ENCODE results near the gene NSMCE1. TPM values are rescaled to one million over a fixed set of nuclear protein-coding genes. Genes with fewer than 3 reads are reported as not detected.

Gene NSMCE1, protein sequence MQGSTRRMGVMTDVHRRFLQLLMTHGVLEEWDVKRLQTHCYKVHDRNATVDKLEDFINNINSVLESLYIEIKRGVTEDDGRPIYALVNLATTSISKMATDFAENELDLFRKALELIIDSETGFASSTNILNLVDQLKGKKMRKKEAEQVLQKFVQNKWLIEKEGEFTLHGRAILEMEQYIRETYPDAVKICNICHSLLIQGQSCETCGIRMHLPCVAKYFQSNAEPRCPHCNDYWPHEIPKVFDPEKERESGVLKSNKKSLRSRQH
- 100 to 1,000 TPM in 1 of 2 experiments, 10 to 100 TPM in 1; 95.8 to 106 TPM for total RNA-seq

DNA sequence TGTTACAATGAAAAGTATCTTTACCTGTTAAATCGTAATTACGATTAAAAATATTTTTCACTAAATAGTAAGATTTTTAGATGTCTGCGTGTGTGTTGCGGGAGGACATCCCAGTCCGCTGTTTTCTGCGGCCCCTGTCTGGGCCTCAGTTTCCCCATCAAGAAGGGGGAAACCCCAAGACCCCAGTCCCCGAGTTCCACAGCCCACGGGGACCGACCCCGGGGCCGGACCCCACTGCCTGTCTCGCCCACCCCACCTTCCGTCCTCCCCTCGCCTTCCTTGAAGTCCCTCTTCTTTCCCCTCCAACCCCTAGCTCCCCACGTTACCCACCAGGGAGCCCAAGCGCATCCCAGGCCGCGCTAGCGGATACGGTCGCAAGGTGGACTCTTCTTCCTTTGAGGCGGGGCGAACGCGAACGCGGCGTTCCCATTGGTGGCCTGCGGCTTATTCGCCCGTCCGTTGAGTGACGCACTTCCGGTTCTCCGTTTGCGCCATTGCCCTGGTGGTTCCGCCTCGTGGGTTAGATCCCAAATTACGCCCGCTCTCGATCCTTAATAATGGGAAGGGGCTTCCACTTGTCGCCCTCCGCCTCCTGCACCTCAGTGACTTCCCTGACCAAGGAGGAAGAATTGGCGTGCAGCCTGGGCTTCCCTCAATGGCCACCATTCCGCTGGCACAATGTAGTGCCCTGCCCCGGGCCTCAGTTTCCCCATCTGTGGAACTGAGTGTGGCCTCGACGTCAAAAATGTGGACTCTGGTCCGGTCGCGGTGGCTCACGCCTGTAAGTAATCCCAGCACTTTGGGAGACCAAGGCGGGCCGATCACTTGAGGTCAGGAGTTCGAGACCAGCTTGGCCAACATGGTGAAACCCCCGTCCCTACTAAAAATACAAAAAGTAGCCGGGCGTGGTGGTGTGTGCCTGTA lies at the start of gene NSMCE1:
NSMCE1 (minus strand) TSS at position 397 of the 924 bp plus-strand sequence. CDS start 11,202 bp downstream, outside the sequence.
- peak within 1 kb of the TSS; percentile 98 for H3K4me3 Mint-ChIP-seq
- H3K9me3 Mint-ChIP-seq, result peaks cover 8% of the 10 kb centered on the region
- no peaks in the 10 kb centered on the region for H3K27me3 Mint-ChIP-seq
- peaks cover 73% of the 10 kb centered on the region for H3K4me1 Mint-ChIP-seq
- H3K27ac Mint-ChIP-seq, result peak within 1 kb of the TSS; percentile 97
- CTCF ChIA-PET, result interaction anchor here (1.4 to 2.4 kb wide), 2 partner anchors 8 to 34 kb away, joined by 3 to 7 read pairs; no protein-coding TSS in a partner anchor
- peaks cover 36% of the 10 kb centered on the region for H3K36me3 Mint-ChIP-seq (ENCODE audit: low read depth)
- POLR2A ChIA-PET, result no interaction called here
- peak; percentile 98 for DNase-seq

DNA sequence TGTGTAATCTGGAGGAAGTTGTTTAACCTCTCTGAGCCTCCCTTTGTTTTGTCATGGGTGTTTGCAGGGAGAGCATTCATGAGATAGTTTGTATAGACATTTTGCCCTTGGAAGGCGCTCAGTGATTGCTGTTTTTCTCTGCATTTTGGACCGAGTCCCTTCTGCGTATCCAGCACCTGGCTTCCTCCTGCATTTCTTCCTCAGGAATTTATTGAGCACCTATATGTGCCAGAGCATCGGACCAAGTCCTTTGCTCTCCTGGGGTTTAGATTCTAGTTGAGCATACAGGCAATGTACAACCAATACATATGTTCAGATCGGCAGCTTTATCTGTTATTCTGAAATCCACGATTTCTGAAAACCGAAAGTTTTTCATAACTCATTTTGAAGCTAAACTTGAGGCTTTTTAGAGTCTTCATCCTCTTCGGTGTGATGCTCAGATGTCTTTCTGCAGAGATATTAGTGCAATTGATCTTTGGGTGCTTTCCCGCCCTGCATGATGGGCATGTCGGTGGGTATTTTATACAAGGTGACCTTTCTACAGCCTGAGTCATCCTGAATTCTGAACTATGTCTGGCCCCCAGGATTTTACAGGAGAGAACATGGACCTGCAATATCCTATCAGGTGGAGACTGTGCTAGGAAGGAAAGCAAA lies 49.3 kb upstream of the NSMCE1 start:
- Mint-ChIP-seq H3K4me1 (peaks cover 72% of the 10 kb centered on the region), H3K27me3 (no peaks in the 10 kb centered on the region), H3K4me3 (peak overlapping the region; percentile 95), H3K27ac (peak overlapping the region; percentile 92), H3K36me3 (ENCODE audit: low read depth) (peaks cover 72% of the 10 kb centered on the region), H3K9me3 (no peaks in the 10 kb centered on the region)
- POLR2A ChIA-PET, result interaction anchor here (0.7 to 1.3 kb wide), 3 partner anchors 74 to 82 kb away, joined by 3 to 6 read pairs (median 4); no protein-coding TSS in a partner anchor
- CTCF ChIA-PET, result interaction anchor here (0.8 to 5.1 kb wide), 17 partner anchors 9 to 148 kb away, joined by 3 to 53 read pairs (median 4); no protein-coding TSS in a partner anchor
- no peak for DNase-seq

DNA sequence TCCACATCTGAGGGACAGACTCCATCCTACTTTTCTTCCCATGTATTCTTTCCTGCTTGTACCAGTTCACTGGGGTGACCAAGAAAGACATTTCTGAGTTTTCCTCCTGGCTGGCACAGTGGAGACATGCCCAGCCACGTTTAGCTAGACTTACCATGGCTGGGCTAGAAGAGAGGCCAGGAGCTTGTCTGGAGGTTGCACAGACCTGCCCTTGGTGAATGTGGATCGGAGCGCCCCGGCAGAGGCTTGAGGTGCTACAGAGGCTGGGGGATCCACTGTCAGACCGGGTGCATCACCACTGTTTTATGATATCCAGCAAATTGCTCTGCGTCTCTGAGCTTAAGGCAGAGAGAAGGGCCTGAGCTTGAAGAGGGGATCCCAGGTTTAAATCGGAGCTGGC lies 48.7 kb upstream of the NSMCE1 start:
- H3K27ac Mint-ChIP-seq, result peak overlapping the region; percentile 92
- no peaks in the 10 kb centered on the region for H3K27me3 Mint-ChIP-seq
- H3K36me3 Mint-ChIP-seq (ENCODE audit: low read depth), result peaks cover 67% of the 10 kb centered on the region
- peaks cover 70% of the 10 kb centered on the region for H3K4me1 Mint-ChIP-seq
- H3K9me3 Mint-ChIP-seq, result no peaks in the 10 kb centered on the region
- peak overlapping the region; percentile 95 for H3K4me3 Mint-ChIP-seq
- ChIA-PET CTCF (interaction anchor here (0.8 to 5.1 kb wide), 16 partner anchors 9 to 148 kb away, joined by 3 to 53 read pairs (median 4); no protein-coding TSS in a partner anchor), POLR2A (interaction anchor here (0.7 to 1.3 kb wide), 2 partner anchors 73 to 82 kb away, joined by 4 to 6 read pairs; no protein-coding TSS in a partner anchor)
- no peak for DNase-seq

DNA sequence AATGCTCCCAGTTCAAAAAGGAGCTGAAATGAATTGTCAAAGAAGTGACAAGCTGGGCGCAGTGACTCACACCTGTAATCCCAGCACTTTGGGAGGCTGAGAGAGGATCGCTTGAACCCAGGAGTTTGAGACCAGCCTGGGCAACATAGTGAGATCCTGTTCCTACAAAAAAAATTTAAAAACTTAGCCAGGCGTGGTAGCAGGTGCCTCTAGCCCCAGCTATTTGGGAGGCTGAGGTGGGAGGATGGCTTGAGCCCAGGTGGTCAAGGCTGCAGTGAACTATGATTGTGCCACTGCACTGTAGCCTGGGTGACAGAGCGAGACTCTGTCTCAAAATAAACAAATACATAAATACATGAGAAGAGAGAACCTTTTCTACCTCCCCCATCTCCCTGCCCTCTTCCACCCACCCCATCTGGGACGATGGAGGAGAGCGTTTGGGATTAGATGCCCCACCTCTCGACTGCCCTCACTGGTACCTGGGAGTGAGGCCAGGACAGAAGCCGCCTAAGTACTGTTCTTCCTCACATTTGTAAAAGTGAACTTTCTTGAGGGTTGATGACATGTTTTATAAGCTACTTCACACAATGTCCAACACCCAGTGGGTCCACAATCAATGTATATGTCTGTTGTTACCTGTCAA lies 47.6 kb upstream of the NSMCE1 start:
- Mint-ChIP-seq H3K4me3 (peak overlapping the region; percentile 95), H3K4me1 (peaks cover 62% of the 10 kb centered on the region), H3K27ac (peak overlapping the region; percentile 92), H3K9me3 (no peaks in the 10 kb centered on the region), H3K27me3 (no peaks in the 10 kb centered on the region), H3K36me3 (ENCODE audit: low read depth) (peaks cover 58% of the 10 kb centered on the region)
- CTCF ChIA-PET, result interaction anchor here (0.6 to 5.1 kb wide), 12 partner anchors 9 to 104 kb away, joined by 3 to 53 read pairs (median 4); no protein-coding TSS in a partner anchor
- DNase-seq, result no peak
- POLR2A ChIA-PET, result interaction anchor here (0.6 kb wide), 1 partner anchor 144 kb away, joined by 4 read pairs; no protein-coding TSS in a partner anchor

DNA sequence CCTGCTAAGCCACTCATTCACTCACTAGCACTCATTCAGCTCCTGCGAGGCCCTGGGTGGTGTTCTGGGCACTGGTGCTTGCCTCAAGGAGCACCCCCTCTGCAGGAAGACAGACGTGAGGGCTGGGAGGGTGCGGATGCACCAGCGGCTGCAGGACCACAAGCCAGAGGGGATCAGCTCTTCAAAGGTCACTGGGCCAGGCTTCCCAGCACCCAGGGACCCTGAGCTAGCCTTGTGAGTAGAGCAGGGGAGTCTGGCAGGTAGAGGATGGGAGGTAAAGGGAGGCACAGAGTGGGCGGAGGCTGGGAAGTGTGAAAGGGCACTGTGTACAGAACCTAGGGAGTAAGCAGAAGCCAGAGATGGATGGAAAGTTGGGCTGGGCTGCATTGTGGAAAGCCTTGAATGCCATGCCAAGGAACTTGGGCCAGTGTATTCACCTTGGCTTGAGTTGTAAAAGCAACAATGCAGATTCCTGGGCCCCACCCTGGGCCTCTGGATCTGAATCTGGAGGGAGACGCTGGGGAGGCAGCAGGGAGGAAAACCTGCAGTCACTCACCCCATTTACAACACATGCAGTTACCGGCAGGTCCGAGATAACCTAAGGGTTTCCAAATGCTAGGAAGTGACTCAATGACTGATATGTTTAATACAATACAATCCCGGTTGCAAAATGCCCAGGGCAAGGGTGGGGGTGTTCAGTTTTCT lies 46.9 kb upstream of the NSMCE1 start:
- H3K27ac Mint-ChIP-seq, result peak overlapping the region; percentile 92
- CTCF ChIA-PET, result interaction anchor here (0.8 to 5.1 kb wide), 11 partner anchors 10 to 112 kb away, joined by 3 to 53 read pairs (median 3); partner anchors contain the start of gene KDM8

DNA sequence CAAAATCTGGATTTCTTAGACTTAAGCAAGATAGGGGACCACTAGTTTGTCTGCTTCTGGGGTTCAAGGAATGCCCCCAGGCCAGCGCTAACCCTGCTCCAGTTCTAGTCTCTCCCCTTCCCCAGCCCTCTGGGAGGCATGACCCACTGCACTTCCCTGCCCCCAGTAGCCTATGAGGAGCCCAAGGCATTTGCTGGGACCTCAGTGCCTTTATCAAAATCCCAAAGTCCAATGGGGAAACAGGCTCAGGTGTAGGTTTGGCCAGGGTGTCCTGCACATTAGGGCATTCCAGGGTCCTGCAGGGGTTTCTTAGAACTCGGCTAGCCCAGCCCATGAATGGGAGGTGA lies 46.4 kb upstream of the NSMCE1 start:
- H3K4me1 Mint-ChIP-seq, result peaks cover 51% of the 10 kb centered on the region
- CTCF ChIA-PET, result interaction anchor here (1.0 to 5.1 kb wide), 4 partner anchors 14 to 111 kb away, joined by 3 to 53 read pairs (median 3); partner anchors contain the start of gene KDM8
- DNase-seq, result no peak
- peak overlapping the region; percentile 92 for H3K27ac Mint-ChIP-seq
- peaks cover 49% of the 10 kb centered on the region for H3K36me3 Mint-ChIP-seq (ENCODE audit: low read depth)
- H3K9me3 Mint-ChIP-seq, result no peaks in the 10 kb centered on the region
- POLR2A ChIA-PET, result interaction anchor here (1.0 kb wide), 1 partner anchor 80 kb away, joined by 4 read pairs; no protein-coding TSS in a partner anchor
- H3K4me3 Mint-ChIP-seq, result peak overlapping the region; percentile 95
- peaks cover 5% of the 10 kb centered on the region for H3K27me3 Mint-ChIP-seq

More for the DNA sequence above, 46.9 kb upstream of the NSMCE1 start:
- H3K36me3 Mint-ChIP-seq (ENCODE audit: low read depth), result peaks cover 53% of the 10 kb centered on the region
- POLR2A ChIA-PET, result interaction anchor here (0.6 to 1.0 kb wide), 2 partner anchors 80 to 145 kb away, joined by 4 read pairs; no protein-coding TSS in a partner anchor
- no peaks in the 10 kb centered on the region for H3K9me3 Mint-ChIP-seq
- H3K27me3 Mint-ChIP-seq, result peaks cover 3% of the 10 kb centered on the region
- peak; percentile 73 for DNase-seq
- peaks cover 57% of the 10 kb centered on the region for H3K4me1 Mint-ChIP-seq
- H3K4me3 Mint-ChIP-seq, result peak overlapping the region; percentile 95

DNA sequence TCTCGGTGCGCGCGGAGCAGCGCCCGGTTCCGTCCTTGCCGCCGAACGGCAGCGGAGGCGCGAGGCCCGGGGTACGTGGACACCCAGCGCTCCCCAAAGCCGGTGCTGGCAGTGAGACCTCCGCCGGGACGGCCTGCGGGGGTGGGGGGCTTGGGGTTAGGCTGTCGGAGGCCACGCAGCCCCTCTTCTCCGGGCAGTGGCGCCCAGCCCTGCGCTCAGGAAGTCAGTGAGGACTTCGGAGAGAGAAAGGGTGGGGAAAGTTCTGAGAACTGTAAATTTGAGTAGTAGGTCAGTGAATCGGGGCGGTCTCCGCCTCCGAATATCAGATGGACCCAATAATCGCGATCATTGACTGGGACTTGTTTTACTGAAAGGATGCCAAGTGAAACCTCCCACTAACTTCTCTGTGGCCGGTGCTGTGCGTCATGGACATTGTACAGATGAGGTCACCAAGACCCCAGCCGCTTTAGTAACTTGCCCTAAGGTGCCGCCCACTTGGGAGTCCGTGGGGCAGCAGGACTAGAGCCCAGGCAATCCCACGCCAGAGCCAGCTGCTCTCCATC lies 45.7 kb upstream of the NSMCE1 start:
- H3K4me3 Mint-ChIP-seq, result peak overlapping the region; percentile 95
- H3K27ac Mint-ChIP-seq, result peak overlapping the region; percentile 92
- peaks cover 42% of the 10 kb centered on the region for H3K36me3 Mint-ChIP-seq (ENCODE audit: low read depth)
- ChIA-PET POLR2A (no interaction called here), CTCF (interaction anchor here (5.1 kb wide), 1 partner anchor 78 kb away, joined by 53 read pairs; no protein-coding TSS in a partner anchor)
- H3K4me1 Mint-ChIP-seq, result peaks cover 44% of the 10 kb centered on the region
- peaks cover 6% of the 10 kb centered on the region for H3K27me3 Mint-ChIP-seq
- no peaks in the 10 kb centered on the region for H3K9me3 Mint-ChIP-seq
- DNase-seq, result peak; percentile 59

DNA sequence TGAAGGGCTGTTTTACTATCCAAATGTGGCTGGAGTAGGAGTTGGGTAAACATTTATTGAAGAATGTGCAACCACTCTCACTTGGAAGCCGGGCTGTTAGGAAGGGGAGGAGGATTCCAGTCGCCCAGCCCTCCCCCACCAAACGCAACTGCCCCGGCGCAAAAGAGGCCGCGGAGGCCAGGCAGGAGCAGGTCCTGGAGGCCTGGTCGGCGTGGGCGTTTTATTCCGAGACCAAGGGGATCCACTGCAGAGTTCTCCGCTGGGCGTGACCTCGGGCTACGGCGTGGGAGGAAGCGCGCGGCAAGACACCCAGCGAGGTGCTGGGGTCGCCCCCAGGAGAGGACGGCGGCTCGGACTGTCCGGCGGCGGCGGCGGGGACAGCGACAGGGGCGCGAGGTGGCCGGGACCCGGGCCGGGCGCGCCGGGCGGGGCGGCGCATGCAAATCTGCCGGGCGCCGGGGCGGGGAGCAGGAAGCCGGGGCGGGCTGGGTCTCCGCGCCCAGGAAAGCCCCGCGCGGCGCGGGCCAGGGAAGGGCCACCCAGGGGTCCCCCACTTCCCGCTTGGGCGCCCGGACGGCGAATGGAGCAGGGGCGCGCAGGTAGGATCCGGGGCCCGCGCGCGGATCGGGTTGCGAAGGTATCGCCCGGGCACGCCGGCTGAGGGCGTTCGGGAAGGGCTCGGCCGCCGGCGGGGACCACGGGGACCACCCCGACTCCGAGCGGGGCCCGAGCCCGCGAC lies 45.0 kb upstream of the NSMCE1 start, which contains the start of gene IL4R:
IL4R (plus strand) TSS at position 553 of the 739 bp plus-strand sequence. CDS start 26,230 bp downstream, outside the sequence.
- peaks cover 7% of the 10 kb centered on the region for H3K27me3 Mint-ChIP-seq
- ChIA-PET POLR2A (no interaction called here), CTCF (no interaction called here)

DNA sequence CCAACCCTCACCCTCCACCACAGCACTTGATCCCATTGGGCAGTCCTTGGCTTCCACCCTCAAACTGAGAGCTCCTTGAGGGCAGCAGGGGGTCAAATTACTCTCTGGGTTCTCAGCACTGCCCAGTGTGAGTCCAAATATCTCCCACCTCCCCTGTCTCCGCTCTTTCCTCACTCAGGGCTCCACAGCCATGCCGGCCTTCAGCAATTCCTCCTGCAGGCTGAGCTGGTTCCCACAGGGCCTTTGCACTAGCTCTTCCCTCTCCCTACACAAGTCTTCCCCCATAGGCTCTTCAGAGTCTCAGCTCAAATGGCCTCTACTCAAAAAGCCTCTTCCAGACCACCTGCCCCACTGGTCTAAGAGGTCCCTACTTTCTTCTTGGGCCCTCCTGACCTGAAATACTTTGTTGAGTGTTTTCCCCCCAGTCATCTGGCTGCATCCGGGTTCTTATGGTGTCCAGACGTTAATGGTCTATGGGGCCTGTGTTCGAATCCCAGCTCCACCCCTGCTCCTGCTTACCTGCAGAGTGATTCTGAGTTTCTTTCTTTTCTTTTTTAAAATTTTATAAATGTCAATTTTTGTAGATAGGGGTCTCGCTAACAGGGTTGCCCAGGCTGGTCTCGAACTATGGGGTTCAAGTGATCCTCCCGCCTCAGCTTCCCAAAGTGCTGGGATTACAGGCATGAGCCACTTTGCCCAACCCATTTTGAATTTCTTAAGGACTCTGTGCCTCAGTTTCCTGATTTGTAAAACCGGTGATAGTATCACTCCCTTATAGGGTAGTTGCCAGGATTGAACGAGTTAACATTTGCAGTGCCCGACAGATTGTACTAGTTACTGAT lies 44.2 kb upstream of the NSMCE1 start:
- peaks cover 30% of the 10 kb centered on the region for H3K4me1 Mint-ChIP-seq
- CTCF ChIA-PET, result interaction anchor here (1.0 to 1.4 kb wide), 2 partner anchors 78 to 109 kb away, joined by 4 to 5 read pairs; partner anchors contain the start of gene KDM8
- peak overlapping the region; percentile 85 for H3K27ac Mint-ChIP-seq
- H3K9me3 Mint-ChIP-seq, result peaks cover 6% of the 10 kb centered on the region
- no peak for DNase-seq
- POLR2A ChIA-PET, result interaction anchor here (0.6 kb wide), 1 partner anchor 65 kb away, joined by 3 read pairs; no protein-coding TSS in a partner anchor
- H3K4me3 Mint-ChIP-seq, result peak overlapping the region; percentile 95
- peaks cover 29% of the 10 kb centered on the region for H3K36me3 Mint-ChIP-seq (ENCODE audit: low read depth)
- peaks cover 7% of the 10 kb centered on the region for H3K27me3 Mint-ChIP-seq

More for the DNA sequence above, 45.0 kb upstream of the NSMCE1 start, which contains the start of gene IL4R:
- DNase-seq, result peak; percentile 62
- peaks cover 36% of the 10 kb centered on the region for H3K36me3 Mint-ChIP-seq (ENCODE audit: low read depth)
- peak within 1 kb of the TSS; percentile 95 for H3K4me3 Mint-ChIP-seq
- H3K9me3 Mint-ChIP-seq, result peaks cover 4% of the 10 kb centered on the region
- peak within 1 kb of the TSS; percentile 92 for H3K27ac Mint-ChIP-seq
- H3K4me1 Mint-ChIP-seq, result peaks cover 38% of the 10 kb centered on the region

All from activated CD4-positive, alpha-beta T cell treated with anti-CD3 and anti-CD28 coated beads, Interleukin-2, amount 10 ng/mL, durations not matched to agents 7 days and 5 days (primary cell).